Trophoblast cell (in vitro differentiated cells and primary cell): Measurements from ENCODE around the gene DUSP9.

Experiments used
- DNase-seq, 2 donors: peaks; one replicate each; pipeline ENCODE4 v3.0.0-alpha.2; 2016
- H2AFZ ChIP-seq: 2 replicates; pipeline ENCODE4 v1.6.1; 2013; ENCODE audit warnings: low read length, moderate library complexity, mild to moderate bottlenecking; ENCODE audit not compliant: insufficient read depth, poor library complexity
- H2AK5ac ChIP-seq: 2 replicates; pipeline ENCODE4 v1.6.1; 2013; ENCODE audit warnings: mild to moderate bottlenecking, low read length
- H2BK120ac ChIP-seq: 2 replicates; pipeline ENCODE4 v1.6.1; 2013; ENCODE audit warnings: low read length, mild to moderate bottlenecking, moderate library complexity; ENCODE audit not compliant: insufficient read depth, poor library complexity
- H2BK12ac ChIP-seq: 2 replicates; pipeline ENCODE4 v1.6.1; 2013; ENCODE audit warnings: mild to moderate bottlenecking, low read length, moderate library complexity
- H2BK5ac ChIP-seq: 2 replicates; pipeline ENCODE4 v1.6.1; 2013; ENCODE audit warnings: low read length, low read depth, moderate library complexity, mild to moderate bottlenecking; ENCODE audit not compliant: poor library complexity
- H3K14ac ChIP-seq: 2 replicates; pipeline ENCODE4 v1.6.1; 2013; ENCODE audit warnings: mild to moderate bottlenecking, low read length
- H3K18ac ChIP-seq: 2 replicates; pipeline ENCODE4 v1.6.1; 2013; ENCODE audit warnings: mild to moderate bottlenecking, low read length
- H3K23ac ChIP-seq: 2 replicates; pipeline ENCODE4 v1.6.1; 2013; ENCODE audit warnings: low read length
- H3K27ac ChIP-seq: 2 replicates; pipeline ENCODE4 v1.5.1; 2013; ENCODE audit warnings: low read depth, mild to moderate bottlenecking, inconsistent platforms, low read length, moderate library complexity
- H3K27me3 ChIP-seq: 2 replicates; pipeline ENCODE4 v1.6.1; 2013; ENCODE audit warnings: inconsistent platforms, mild to moderate bottlenecking, low read length, moderate library complexity; ENCODE audit not compliant: insufficient read depth
- H3K36me3 ChIP-seq, 2 experiments: 1 replicate in 1 of 2; 2 replicates in 1 of 2; pipeline ENCODE4 v1.6.1; 2013; ENCODE audit warnings: low read length in 2 of 2, mild to moderate bottlenecking in 2 of 2, moderate library complexity in 1 of 2; ENCODE audit not compliant: insufficient read depth in 2 of 2, control insufficient read depth in 1 of 2
- H3K4ac ChIP-seq: 2 replicates; pipeline ENCODE4 v1.6.1; 2013; ENCODE audit warnings: low read depth, mild to moderate bottlenecking, low read length, moderate library complexity
- H3K4me1 ChIP-seq, 2 experiments: 1 replicate in 1 of 2; 2 replicates in 1 of 2; pipeline ENCODE4 v1.6.1; 2013; ENCODE audit warnings: low read length in 2 of 2, mild to moderate bottlenecking in 2 of 2, moderate library complexity in 1 of 2; ENCODE audit not compliant: insufficient read depth in 2 of 2, control insufficient read depth in 1 of 2
- H3K4me2 ChIP-seq: 2 replicates; pipeline ENCODE4 v1.6.1; 2013; ENCODE audit warnings: inconsistent platforms, mild to moderate bottlenecking, low read length, moderate library complexity
- H3K4me3 ChIP-seq: 2 replicates; pipeline ENCODE4 v1.5.1; 2013; ENCODE audit warnings: mild to moderate bottlenecking, low read depth, low read length, inconsistent platforms
- H3K79me1 ChIP-seq: one replicate; pipeline ENCODE4 v1.6.1; 2013; ENCODE audit warnings: low read length
- H3K79me2 ChIP-seq: 2 replicates; pipeline ENCODE4 v1.6.1; 2013; ENCODE audit warnings: low read length, mild to moderate bottlenecking; ENCODE audit not compliant: control insufficient read depth, insufficient read depth, poor library complexity
- H3K9ac ChIP-seq: 2 replicates; pipeline ENCODE4 v1.6.1; 2013; ENCODE audit warnings: mild to moderate bottlenecking, low read length
- H3K9me3 ChIP-seq: 2 replicates; pipeline ENCODE4 v1.6.1; 2013; ENCODE audit warnings: low read depth, mild to moderate bottlenecking, control low read depth, inconsistent platforms, low read length; ENCODE audit not compliant: insufficient read depth
- H4K12ac ChIP-seq: 2 replicates; pipeline ENCODE4 v1.6.1; 2013; ENCODE audit warnings: low read depth, mild to moderate bottlenecking, low read length, moderate library complexity
- H4K8ac ChIP-seq: 2 replicates; pipeline ENCODE4 v1.6.1; 2013; ENCODE audit warnings: low read depth, mild to moderate bottlenecking, low read length, moderate library complexity
- H4K91ac ChIP-seq: one replicate; pipeline ENCODE4 v1.6.1; 2013; ENCODE audit warnings: low read depth, mild to moderate bottlenecking, low read length, moderate library complexity
- WGBS: extraction: QIAGEN DNeasy Blood & Tissue Kit; methylation state at CpG from one replicate; pipeline ENCODE4 v1.1.7; 2013; ENCODE audit warnings: missing lambda C conversion rate; ENCODE audit not compliant: insufficient read length, insufficient coverage; ENCODE audit errors: extremely low coverage; 5-methylcytosine and 5-hydroxymethylcytosine counted together

DUSP9 gene

GRCh38 chrX:153635788-153636668, 11.0 kb upstream of the DUSP9 start:
- H3K27ac ChIP-seq: no peak overlapping the region
- H3K4me1 ChIP-seq: no peaks in the 10 kb centered on the region
- H3K36me3 ChIP-seq: no peaks in the 10 kb centered on the region
- H3K79me1 ChIP-seq: no peaks in the 10 kb centered on the region
- no peak overlapping the region for H2BK120ac ChIP-seq
- no peak overlapping the region for H2BK5ac ChIP-seq
- H3K4me2 ChIP-seq: no peak overlapping the region
- H2BK12ac ChIP-seq: no peak overlapping the region
- H3K23ac ChIP-seq: no peak overlapping the region
- no peak overlapping the region for H4K8ac ChIP-seq
- H3K9me3 ChIP-seq: peaks cover 2% of the 10 kb centered on the region
- H3K27me3 ChIP-seq: peaks cover 2% of the 10 kb centered on the region
- no peak overlapping the region for H3K18ac ChIP-seq
- no peak overlapping the region for H2AFZ ChIP-seq
- DNase-seq: peak in 1 of 2 donors; percentile 47
- no CpG with 5 or more reads among the region's 21 CpGs for WGBS
- H2AK5ac ChIP-seq: no peak overlapping the region
- no peak overlapping the region for H4K91ac ChIP-seq
- H3K14ac ChIP-seq: no peak overlapping the region
- no peak overlapping the region for H3K4me3 ChIP-seq
- no peak overlapping the region for H3K4ac ChIP-seq
- H4K12ac ChIP-seq: no peak overlapping the region
- H3K9ac ChIP-seq: no peak overlapping the region
- H3K79me2 ChIP-seq: no peaks in the 10 kb centered on the region

- H3K23ac ChIP-seq: no peak overlapping the region
- H3K27me3 ChIP-seq: peaks cover 8% of the 10 kb centered on the region
- no CpG with 5 or more reads among the region's 5 CpGs for WGBS
- no peaks in the 10 kb centered on the region for H3K36me3 ChIP-seq
- H4K8ac ChIP-seq: no peak overlapping the region
- H3K79me1 ChIP-seq: no peaks in the 10 kb centered on the region
- no peak overlapping the region for H2BK120ac ChIP-seq
- H4K12ac ChIP-seq: no peak overlapping the region
- no peak overlapping the region for H2AK5ac ChIP-seq
- no peak for DNase-seq
- no peak overlapping the region for H3K14ac ChIP-seq
- no peak overlapping the region for H4K91ac ChIP-seq
- no peak overlapping the region for H2BK5ac ChIP-seq
- no peak overlapping the region for H3K27ac ChIP-seq
- H3K4ac ChIP-seq: no peak overlapping the region
- H3K18ac ChIP-seq: no peak overlapping the region
- H3K4me2 ChIP-seq: no peak overlapping the region
- H3K9me3 ChIP-seq: peaks cover 2% of the 10 kb centered on the region
- H3K4me1 ChIP-seq: no peaks in the 10 kb centered on the region
- no peaks in the 10 kb centered on the region for H3K79me2 ChIP-seq
- H3K4me3 ChIP-seq: no peak overlapping the region
- no peak overlapping the region for H3K9ac ChIP-seq
- no peak overlapping the region for H2AFZ ChIP-seq
- H2BK12ac ChIP-seq: no peak overlapping the region
Measured at GRCh38 chrX:153636716-153637115, 10.3 kb upstream of the DUSP9 start.

- no CpG with 5 or more reads among the region's 27 CpGs for WGBS
- DNase-seq: no peak
- H2AFZ ChIP-seq: no peak overlapping the region
- H2AK5ac ChIP-seq: no peak overlapping the region
- H3K14ac ChIP-seq: no peak overlapping the region
- no peak overlapping the region for H4K8ac ChIP-seq
- H2BK120ac ChIP-seq: no peak overlapping the region
- H3K4me1 ChIP-seq: no peaks in the 10 kb centered on the region
- H3K9ac ChIP-seq: no peak overlapping the region
- no peak overlapping the region for H3K4me2 ChIP-seq
- no peaks in the 10 kb centered on the region for H3K36me3 ChIP-seq
- H3K79me2 ChIP-seq: no peaks in the 10 kb centered on the region
- H3K18ac ChIP-seq: no peak overlapping the region
- H3K79me1 ChIP-seq: no peaks in the 10 kb centered on the region
- no peak overlapping the region for H2BK5ac ChIP-seq
- no peak overlapping the region for H4K91ac ChIP-seq
- no peak overlapping the region for H4K12ac ChIP-seq
- peaks cover 2% of the 10 kb centered on the region for H3K9me3 ChIP-seq
- no peak overlapping the region for H2BK12ac ChIP-seq
- no peak overlapping the region for H3K27ac ChIP-seq
- no peak overlapping the region for H3K23ac ChIP-seq
- H3K27me3 ChIP-seq: peaks cover 12% of the 10 kb centered on the region
- H3K4me3 ChIP-seq: no peak overlapping the region
- no peak overlapping the region for H3K4ac ChIP-seq
Measured at GRCh38 chrX:153637121-153638040, 9.6 kb upstream of the DUSP9 start.

GRCh38 chrX:153638041-153638371, 9.0 kb upstream of the DUSP9 start:
- WGBS: no CpG with 5 or more reads among the region's 6 CpGs
- Histone ChIP-seq H3K4me2 (no peak overlapping the region), H2AK5ac (no peak overlapping the region), H3K4ac (no peak overlapping the region), H2BK5ac (no peak overlapping the region), H4K12ac (no peak overlapping the region), H4K8ac (no peak overlapping the region), H3K79me1 (no peaks in the 10 kb centered on the region), H2AFZ (no peak overlapping the region), H3K27me3 (peaks cover 17% of the 10 kb centered on the region), H3K18ac (no peak overlapping the region), H3K79me2 (no peaks in the 10 kb centered on the region), H3K36me3 (no peaks in the 10 kb centered on the region), H3K23ac (no peak overlapping the region), H3K9ac (no peak overlapping the region), H3K27ac (no peak overlapping the region), H3K4me3 (no peak overlapping the region), H4K91ac (no peak overlapping the region), H3K9me3 (peaks cover 2% of the 10 kb centered on the region), H2BK120ac (no peak overlapping the region), H3K14ac (no peak overlapping the region), H2BK12ac (no peak overlapping the region), H3K4me1 (no peaks in the 10 kb centered on the region)
- no peak for DNase-seq
